ENCODE data around the gene CD81. TPM values are rescaled to one million over a fixed set of nuclear protein-coding genes. Genes with fewer than 3 reads are reported as not detected.

Gene CD81
- total RNA-seq, 1 donor from 2014 or later: 424 TPM

DNA sequence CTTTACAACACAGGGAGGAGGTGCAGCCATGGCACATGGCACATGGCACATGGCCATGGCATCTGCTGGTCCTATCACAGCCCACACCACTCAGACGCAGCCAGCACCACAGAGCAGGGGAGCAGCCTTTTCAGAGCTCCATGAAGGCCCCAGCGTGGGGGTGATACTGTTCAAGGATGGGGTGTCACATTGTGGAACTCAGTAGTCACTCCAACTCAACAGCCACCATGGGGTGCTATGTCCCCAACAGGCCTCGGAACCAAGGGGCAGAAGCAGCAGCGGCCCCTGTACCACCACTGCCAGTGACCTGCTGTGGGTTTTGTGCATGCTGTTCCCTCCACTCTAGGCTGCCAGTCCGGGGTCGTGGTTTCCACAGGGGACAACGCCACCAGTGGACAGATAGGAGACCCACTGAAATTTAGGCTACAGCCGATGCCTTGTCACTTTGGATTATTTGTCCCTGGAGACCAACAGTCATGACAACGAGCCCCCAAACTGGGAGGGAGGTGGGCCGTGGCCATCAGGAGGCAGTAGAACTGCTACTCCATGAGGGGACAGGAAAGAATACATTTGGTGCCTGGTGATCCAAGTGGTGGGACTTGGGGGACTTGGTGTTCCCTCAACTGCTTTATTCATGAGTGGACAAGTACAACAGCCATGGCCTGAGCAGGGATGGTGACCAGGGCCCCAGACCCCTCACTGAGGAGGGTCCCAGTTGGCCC, 30.4 kb upstream of the CD81 start:
- Mint-ChIP-seq H3K27ac (ENCODE audit: unreplicated experiment) (no peak overlapping the region), H3K4me1 (ENCODE audit: unreplicated experiment) (no peaks in the 10 kb centered on the region), H3K27me3 (ENCODE audit: unreplicated experiment) (peaks cover 10% of the 10 kb centered on the region), H3K9me3 (ENCODE audit: unreplicated experiment) (peaks cover 12% of the 10 kb centered on the region), H3K36me3 (ENCODE audit: low read depth, unreplicated experiment) (peaks cover 26% of the 10 kb centered on the region), H3K4me3 (ENCODE audit: unreplicated experiment) (no peak overlapping the region)
- TF ChIP-seq, protein P1, sequence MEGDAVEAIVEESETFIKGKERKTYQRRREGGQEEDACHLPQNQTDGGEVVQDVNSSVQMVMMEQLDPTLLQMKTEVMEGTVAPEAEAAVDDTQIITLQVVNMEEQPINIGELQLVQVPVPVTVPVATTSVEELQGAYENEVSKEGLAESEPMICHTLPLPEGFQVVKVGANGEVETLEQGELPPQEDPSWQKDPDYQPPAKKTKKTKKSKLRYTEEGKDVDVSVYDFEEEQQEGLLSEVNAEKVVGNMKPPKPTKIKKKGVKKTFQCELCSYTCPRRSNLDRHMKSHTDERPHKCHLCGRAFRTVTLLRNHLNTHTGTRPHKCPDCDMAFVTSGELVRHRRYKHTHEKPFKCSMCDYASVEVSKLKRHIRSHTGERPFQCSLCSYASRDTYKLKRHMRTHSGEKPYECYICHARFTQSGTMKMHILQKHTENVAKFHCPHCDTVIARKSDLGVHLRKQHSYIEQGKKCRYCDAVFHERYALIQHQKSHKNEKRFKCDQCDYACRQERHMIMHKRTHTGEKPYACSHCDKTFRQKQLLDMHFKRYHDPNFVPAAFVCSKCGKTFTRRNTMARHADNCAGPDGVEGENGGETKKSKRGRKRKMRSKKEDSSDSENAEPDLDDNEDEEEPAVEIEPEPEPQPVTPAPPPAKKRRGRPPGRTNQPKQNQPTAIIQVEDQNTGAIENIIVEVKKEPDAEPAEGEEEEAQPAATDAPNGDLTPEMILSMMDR (IDR thresholded peaks at IDR 0.05; ENCODE audit: unreplicated experiment): no peak
- DNase-seq (ENCODE audit: low spot score): no peak

- no peak for DNase-seq (ENCODE audit: low spot score)
- H3K4me3 Mint-ChIP-seq (ENCODE audit: unreplicated experiment): no peak overlapping the region
- H3K27me3 Mint-ChIP-seq (ENCODE audit: unreplicated experiment): peaks cover 10% of the 10 kb centered on the region
- H3K9me3 Mint-ChIP-seq (ENCODE audit: unreplicated experiment): peaks cover 12% of the 10 kb centered on the region
- H3K27ac Mint-ChIP-seq (ENCODE audit: unreplicated experiment): no peak overlapping the region
- no peaks in the 10 kb centered on the region for H3K4me1 Mint-ChIP-seq (ENCODE audit: unreplicated experiment)
- peaks cover 26% of the 10 kb centered on the region for H3K36me3 Mint-ChIP-seq (ENCODE audit: low read depth, unreplicated experiment)
- TF ChIP-seq, protein P1 (IDR thresholded peaks at IDR 0.05; ENCODE audit: unreplicated experiment): no peak
These were observed 29.7 kb upstream of the CD81 start for GRCh38 chr11:2347308-2347830.

DNA sequence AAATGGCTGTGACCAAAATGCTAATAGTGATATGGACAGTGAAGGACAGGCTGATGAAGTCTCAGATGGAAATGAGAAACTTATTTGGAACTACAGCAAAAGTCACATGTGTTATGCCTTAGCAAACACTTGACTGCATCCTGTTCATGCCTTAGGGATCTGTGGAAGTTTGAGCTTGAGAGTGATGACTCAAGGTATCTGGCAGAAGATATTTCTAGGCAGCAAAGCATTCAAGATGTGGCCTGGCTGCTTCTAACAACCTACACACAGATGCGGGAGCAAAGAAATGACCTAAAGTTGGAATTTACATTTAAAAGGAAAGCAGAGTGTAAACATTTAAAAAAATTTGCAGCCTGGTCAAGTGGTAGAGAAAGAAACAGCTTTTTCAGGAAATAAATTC, 28.1 kb upstream of the CD81 start:
- peaks cover 8% of the 10 kb centered on the region for H3K27me3 Mint-ChIP-seq (ENCODE audit: unreplicated experiment)
- H3K36me3 Mint-ChIP-seq (ENCODE audit: low read depth, unreplicated experiment): peaks cover 23% of the 10 kb centered on the region
- H3K4me3 Mint-ChIP-seq (ENCODE audit: unreplicated experiment): peak overlapping the region; percentile 33
- no peaks in the 10 kb centered on the region for H3K4me1 Mint-ChIP-seq (ENCODE audit: unreplicated experiment)
- H3K9me3 Mint-ChIP-seq (ENCODE audit: unreplicated experiment): peaks cover 12% of the 10 kb centered on the region
- no peak for DNase-seq (ENCODE audit: low spot score)
- TF ChIP-seq, protein P1 (IDR thresholded peaks at IDR 0.05; ENCODE audit: unreplicated experiment): no peak
- H3K27ac Mint-ChIP-seq (ENCODE audit: unreplicated experiment): no peak overlapping the region

DNA sequence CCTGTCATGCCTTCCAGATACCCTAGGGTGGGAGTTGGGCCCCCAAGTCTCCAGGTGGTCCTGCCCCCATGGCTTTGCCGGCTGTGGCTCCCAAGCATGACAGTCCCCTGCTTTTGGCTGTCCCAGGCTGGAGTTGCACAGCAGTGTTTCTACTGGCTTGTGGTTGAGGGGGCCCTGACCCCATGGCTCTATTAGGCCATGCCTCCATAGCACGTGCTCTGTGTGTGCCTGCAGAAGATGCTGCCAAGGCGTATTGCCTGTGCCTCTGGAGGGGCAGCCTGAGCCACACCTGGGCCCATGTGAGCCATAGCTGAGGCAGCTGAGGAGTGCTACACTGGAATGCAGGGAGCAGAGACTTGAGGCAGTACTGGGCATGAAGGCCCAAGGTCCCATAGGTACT, 25.4 kb upstream of the CD81 start:
- H3K4me1 Mint-ChIP-seq (ENCODE audit: unreplicated experiment): no peaks in the 10 kb centered on the region
- H3K36me3 Mint-ChIP-seq (ENCODE audit: low read depth, unreplicated experiment): peaks cover 27% of the 10 kb centered on the region
- no peak for DNase-seq (ENCODE audit: low spot score)
- no peak overlapping the region for H3K4me3 Mint-ChIP-seq (ENCODE audit: unreplicated experiment)
- no peak overlapping the region for H3K27ac Mint-ChIP-seq (ENCODE audit: unreplicated experiment)
- H3K9me3 Mint-ChIP-seq (ENCODE audit: unreplicated experiment): peaks cover 12% of the 10 kb centered on the region
- peaks cover 6% of the 10 kb centered on the region for H3K27me3 Mint-ChIP-seq (ENCODE audit: unreplicated experiment)
- TF ChIP-seq, protein P1 (IDR thresholded peaks at IDR 0.05; ENCODE audit: unreplicated experiment): no peak

GRCh38 chr11:2352420-2352819, 24.7 kb upstream of the CD81 start:
- Mint-ChIP-seq H3K36me3 (ENCODE audit: low read depth, unreplicated experiment) (peaks cover 28% of the 10 kb centered on the region), H3K27ac (ENCODE audit: unreplicated experiment) (no peak overlapping the region), H3K4me3 (ENCODE audit: unreplicated experiment) (no peak overlapping the region), H3K4me1 (ENCODE audit: unreplicated experiment) (no peaks in the 10 kb centered on the region), H3K9me3 (ENCODE audit: unreplicated experiment) (peaks cover 12% of the 10 kb centered on the region), H3K27me3 (ENCODE audit: unreplicated experiment) (peaks cover 7% of the 10 kb centered on the region)
- TF ChIP-seq, protein P1 (IDR thresholded peaks at IDR 0.05; ENCODE audit: unreplicated experiment): no peak
- DNase-seq (ENCODE audit: low spot score): no peak
